ENCODE results near the gene ZC3HAV1L. TPM values are rescaled to one million over a fixed set of nuclear protein-coding genes. Genes with fewer than 3 reads are reported as not detected.

The ZC3HAV1L gene
- total RNA-seq, 2 donors from 2014 or later = 6.2 to 20.8 TPM

DNA sequence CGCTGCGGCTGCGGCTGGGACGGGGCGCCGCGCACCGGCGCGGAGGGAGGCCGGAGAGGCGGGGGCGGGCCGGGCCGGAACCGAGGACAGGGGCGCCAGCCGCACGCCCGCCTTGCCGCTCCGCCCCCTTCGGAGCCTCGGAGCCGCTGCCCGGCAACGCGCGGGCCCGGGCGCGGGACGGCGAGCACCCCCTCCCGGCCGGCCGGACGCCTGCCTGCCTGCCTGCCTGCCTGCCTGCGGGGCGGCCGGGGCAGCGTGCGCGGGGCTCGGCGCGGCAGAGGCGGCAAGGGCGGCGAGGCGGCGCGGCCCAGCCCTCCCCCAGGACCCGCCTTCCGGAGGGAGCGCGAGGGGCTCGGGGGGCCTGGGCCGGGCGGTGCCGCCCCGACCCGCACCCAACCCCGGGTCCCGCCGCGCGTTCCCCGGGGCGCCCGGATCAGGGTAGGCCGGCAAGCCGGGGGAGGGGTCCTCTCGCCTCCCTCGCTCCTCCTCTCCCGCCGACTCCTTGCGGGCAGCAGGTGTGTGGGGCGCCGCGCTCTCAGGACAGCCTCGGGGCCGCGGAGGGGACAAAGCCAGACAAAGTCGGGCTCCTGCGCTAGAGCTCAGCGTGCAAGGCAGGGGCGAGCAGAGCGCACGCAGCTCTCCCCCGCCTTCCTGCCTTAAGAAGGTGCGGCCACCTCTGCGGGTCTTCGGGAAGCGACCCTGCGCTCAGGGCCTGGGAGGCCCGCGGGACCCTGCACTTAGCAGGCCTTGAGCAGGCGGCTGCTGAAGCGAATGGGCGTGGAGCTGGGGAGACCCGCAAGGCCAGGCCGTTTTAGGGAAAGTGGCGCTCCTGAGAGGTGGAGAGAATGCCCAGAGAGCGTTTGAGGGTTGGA is 54.3 kb downstream of the ZC3HAV1L start, which contains the start of gene KIAA1549:
Gene KIAA1549 (minus strand): TSS at position 58 of the 872 bp plus-strand sequence. CDS start 120 bp downstream, outside the sequence.
- Histone ChIP-seq H3K27ac (peak within 1 kb of the TSS; percentile 46 to 78 (median 72)), H3K36me3 (replicated peaks in 1 of 2; ENCODE audit: insufficient read depth in 1 of 2, low read depth in 2 of 2) (no peaks in the 10 kb centered on the region), H3K9me3 (no peaks in the 10 kb centered on the region), H3K4me1 (peaks cover 33% of the 10 kb centered on the region), H3K4me3 (peak within 1 kb of the TSS; percentile 19 to 54), H3K27me3 (no peaks in the 10 kb centered on the region)
- TF ChIP-seq POLR2A (IDR thresholded peaks at IDR 0.05) = no peak
- TF ChIP-seq, protein P1, sequence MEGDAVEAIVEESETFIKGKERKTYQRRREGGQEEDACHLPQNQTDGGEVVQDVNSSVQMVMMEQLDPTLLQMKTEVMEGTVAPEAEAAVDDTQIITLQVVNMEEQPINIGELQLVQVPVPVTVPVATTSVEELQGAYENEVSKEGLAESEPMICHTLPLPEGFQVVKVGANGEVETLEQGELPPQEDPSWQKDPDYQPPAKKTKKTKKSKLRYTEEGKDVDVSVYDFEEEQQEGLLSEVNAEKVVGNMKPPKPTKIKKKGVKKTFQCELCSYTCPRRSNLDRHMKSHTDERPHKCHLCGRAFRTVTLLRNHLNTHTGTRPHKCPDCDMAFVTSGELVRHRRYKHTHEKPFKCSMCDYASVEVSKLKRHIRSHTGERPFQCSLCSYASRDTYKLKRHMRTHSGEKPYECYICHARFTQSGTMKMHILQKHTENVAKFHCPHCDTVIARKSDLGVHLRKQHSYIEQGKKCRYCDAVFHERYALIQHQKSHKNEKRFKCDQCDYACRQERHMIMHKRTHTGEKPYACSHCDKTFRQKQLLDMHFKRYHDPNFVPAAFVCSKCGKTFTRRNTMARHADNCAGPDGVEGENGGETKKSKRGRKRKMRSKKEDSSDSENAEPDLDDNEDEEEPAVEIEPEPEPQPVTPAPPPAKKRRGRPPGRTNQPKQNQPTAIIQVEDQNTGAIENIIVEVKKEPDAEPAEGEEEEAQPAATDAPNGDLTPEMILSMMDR (IDR thresholded peaks at IDR 0.05) = peak in 5 of 7 experiments; percentile 25 to 92 (median 51)
- ATAC-seq (peak; percentile 91), DNase-seq (peak; percentile 78 to 86 (median 80))
- 1 to 5% methylated on average over 11 to 90 of the region's 105 CpGs for WGBS, 2 donors
- intact Hi-C loops (cut with DNase I) = no loop called here

DNA sequence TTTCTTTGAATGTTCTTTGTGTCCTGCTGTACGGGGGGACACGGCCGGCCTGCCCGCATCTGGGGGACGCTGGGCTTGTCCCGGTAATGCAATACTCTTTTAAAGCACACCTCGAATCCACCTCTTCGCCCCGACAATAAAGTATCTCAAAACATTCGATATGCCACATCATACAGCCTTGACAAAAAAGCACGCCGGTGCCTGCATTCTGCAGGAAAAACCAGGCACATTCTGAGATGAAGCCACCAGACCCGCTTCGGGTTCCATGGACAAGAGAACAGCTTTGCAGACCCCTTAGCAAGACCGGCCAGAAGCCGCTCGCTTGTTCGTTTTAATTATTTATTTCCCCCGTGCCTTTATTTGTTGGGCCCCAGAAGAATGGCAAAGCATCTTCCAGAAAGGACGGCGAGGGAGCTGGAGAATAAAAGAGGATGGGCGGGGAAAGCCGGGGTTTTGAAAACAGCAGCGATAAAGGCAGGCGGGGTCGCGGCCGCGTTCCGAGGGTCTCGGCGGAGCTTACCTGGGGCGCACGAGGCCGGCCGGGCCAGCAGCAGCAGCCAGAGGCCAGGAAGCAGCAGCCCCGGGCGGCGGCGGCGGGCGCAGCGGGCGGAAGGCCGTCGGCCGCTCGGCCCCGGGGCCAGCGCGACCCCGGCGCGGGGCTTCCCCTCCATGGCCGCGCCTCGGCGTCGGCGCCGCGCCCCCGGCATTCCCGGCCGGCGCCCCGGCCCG is 55.1 kb downstream of the ZC3HAV1L start:
- Histone ChIP-seq H3K27me3 (no peaks in the 10 kb centered on the region), H3K4me3 (peak overlapping the region; percentile 19 to 54), H3K9me3 (no peaks in the 10 kb centered on the region), H3K36me3 (replicated peaks in 1 of 2; ENCODE audit: insufficient read depth in 1 of 2, low read depth in 2 of 2) (no peaks in the 10 kb centered on the region), H3K27ac (peak overlapping the region; percentile 46 to 78 (median 72)), H3K4me1 (peaks cover 40% of the 10 kb centered on the region)
- ATAC-seq = peak; percentile 47
- no peak for DNase-seq
- intact Hi-C loops (cut with DNase I) = no loop called here
- TF ChIP-seq POLR2A (IDR thresholded peaks at IDR 0.05) = no peak
- TF ChIP-seq, protein P1 (IDR thresholded peaks at IDR 0.05) = no peak
- 0% methylated on average over 20 to 52 of the region's 68 CpGs for WGBS, 2 donors

DNA sequence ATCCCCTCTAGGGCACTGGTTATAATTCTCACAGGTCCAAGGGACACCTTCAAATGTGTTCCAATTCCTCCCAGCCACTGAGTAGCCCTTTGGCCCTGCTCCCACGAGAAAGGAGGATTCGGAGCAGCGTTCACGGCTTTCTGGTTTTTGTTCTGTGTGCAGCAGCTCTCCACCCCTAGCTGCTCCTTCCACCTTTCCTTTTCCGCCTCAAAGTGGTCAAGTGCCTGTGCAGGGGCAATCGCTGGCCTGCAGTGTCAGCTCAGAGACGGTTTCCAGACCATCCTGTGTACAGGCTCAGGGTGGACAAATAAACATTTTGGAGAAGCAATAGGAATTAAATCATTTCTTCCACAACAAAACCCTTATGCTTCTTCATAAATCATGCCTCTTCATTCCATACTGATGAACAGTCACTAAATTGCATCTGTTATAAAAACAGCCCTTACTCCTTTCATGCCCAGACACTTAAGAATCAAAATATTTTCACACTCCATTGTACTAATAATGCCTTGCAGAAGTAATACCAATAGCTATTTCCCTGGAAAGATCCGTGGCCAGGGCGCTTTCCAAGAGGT is 55.8 kb downstream of the ZC3HAV1L start:
- WGBS, 2 donors = 22 to 25% methylated on average over 9 of the region's 9 CpGs
- intact Hi-C loops (cut with DNase I) = no loop called here
- ATAC-seq (peak; percentile 5), DNase-seq (no peak)
- H3K36me3 ChIP-seq (replicated peaks in 1 of 2; ENCODE audit: insufficient read depth in 1 of 2, low read depth in 2 of 2) = no peaks in the 10 kb centered on the region
- peaks cover 47% of the 10 kb centered on the region for H3K4me1 ChIP-seq
- TF ChIP-seq POLR2A (IDR thresholded peaks at IDR 0.05) = no peak
- TF ChIP-seq, protein P1 (IDR thresholded peaks at IDR 0.05) = no peak
- peak overlapping the region in 1 of 2 donors; percentile 19 for H3K4me3 ChIP-seq
- H3K27me3 ChIP-seq = no peaks in the 10 kb centered on the region
- H3K27ac ChIP-seq = peak overlapping the region; percentile 18 to 78 (median 72)
- no peaks in the 10 kb centered on the region for H3K9me3 ChIP-seq

DNA sequence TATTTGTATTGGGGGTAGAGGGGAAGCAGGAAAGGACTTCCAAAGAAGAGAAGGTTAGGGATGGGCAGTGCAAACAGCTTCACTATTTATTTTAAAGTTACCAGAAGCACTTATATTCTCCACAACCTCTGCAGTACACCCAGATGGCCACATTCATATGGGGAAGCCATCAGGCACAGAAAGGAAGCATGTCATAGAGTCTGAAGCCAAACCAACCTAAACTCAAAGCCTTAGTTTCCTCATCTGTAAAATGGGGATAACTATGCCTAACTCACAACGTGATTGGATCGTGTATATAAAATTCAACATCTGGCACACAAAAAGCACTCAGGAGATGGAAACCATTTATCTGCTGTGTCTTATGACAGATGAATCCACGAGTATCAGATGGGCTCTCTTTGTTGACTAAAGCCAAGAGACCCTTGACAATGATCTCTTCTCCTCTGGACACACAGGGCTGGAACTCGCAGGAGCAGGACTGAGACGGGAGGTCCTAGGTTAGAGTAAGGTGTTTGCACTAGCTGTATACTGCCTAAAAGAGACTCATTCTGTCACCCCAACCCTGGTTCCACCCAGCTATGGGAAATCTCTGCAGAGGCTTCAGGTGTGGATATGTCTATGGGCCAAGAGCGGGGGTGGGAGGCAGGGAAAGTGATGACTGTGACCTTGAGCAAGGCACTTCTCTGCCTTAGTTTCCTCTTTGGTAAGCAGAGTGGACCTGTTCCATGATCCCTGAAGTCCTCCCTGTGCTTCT is 56.4 kb downstream of the ZC3HAV1L start:
- no peaks in the 10 kb centered on the region for H3K27me3 ChIP-seq
- H3K9me3 ChIP-seq = no peaks in the 10 kb centered on the region
- DNase-seq (peak; percentile 70 to 83 (median 76)), ATAC-seq (peak; percentile 47)
- 43 to 52% methylated on average over 6 of the region's 6 CpGs for WGBS, 2 donors
- H3K4me1 ChIP-seq = peaks cover 53% of the 10 kb centered on the region
- H3K36me3 ChIP-seq (replicated peaks in 1 of 2; ENCODE audit: insufficient read depth in 1 of 2, low read depth in 2 of 2) = no peaks in the 10 kb centered on the region
- H3K27ac ChIP-seq = peak overlapping the region; percentile 62 to 78 (median 72)
- intact Hi-C loops (cut with DNase I) = no loop called here
- H3K4me3 ChIP-seq = no peak overlapping the region
- peak in 2 of 3 donors; percentile 53 to 54 for TF ChIP-seq POLR2A (IDR thresholded peaks at IDR 0.05)
- TF ChIP-seq, protein P1 (IDR thresholded peaks at IDR 0.05) = peak in 5 of 7 experiments; percentile 13 to 40 (median 29)

Measured in body of pancreas (tissue), 4 donors.